Fibroblast of lung (primary cell): Measurements from ENCODE around the gene CD200R1L. TPM values are rescaled to one million over a fixed set of nuclear protein-coding genes. Genes with fewer than 3 reads are reported as not detected.

Experiments used
- DNase-seq, 2 donors: peaks; one replicate each; pipeline versions ENCODE4 v3.0.0 to v3.0.0-alpha.2; 2010; ENCODE audit warnings: low read depth in 2 of 2
- H2AFZ ChIP-seq: 2 replicates; pipeline ENCODE4 v1.5.1; 2012; ENCODE audit warnings: low read length, control low read depth, inconsistent platforms
- H3K27ac ChIP-seq: 2 replicates; pipeline ENCODE4 v1.5.1; 2011; ENCODE audit warnings: low read length, control low read depth; ENCODE audit not compliant: insufficient read depth
- H3K27me3 ChIP-seq: 2 replicates; pipeline ENCODE4 v1.5.1; 2011; ENCODE audit warnings: mild to moderate bottlenecking, low read length; ENCODE audit not compliant: control insufficient read depth, insufficient read depth
- H3K36me3 ChIP-seq: 2 replicates; pipeline ENCODE4 v1.5.1; 2011; ENCODE audit warnings: low read length; ENCODE audit not compliant: control insufficient read depth, insufficient read depth
- H3K4me1 ChIP-seq: 2 replicates; pipeline ENCODE4 v1.5.1; 2011; ENCODE audit warnings: low read length; ENCODE audit not compliant: control insufficient read depth, insufficient read depth; ENCODE audit errors: extremely low read depth
- H3K4me2 ChIP-seq: 2 replicates; pipeline ENCODE4 v1.5.1; 2011; ENCODE audit warnings: low read length, control low read depth; ENCODE audit not compliant: insufficient read depth; ENCODE audit errors: extremely low read depth
- H3K4me3 ChIP-seq, 4 experiments: fragments of 200-600 bp in 1 of 4; sonication (generic) in 1 of 4; replicated peaks in 1 of 4; 2 replicates each; pipeline ENCODE4 v1.5.1; 2011 to 2016; ENCODE audit warnings: low read length in 4 of 4, low read depth in 3 of 4, mild to moderate bottlenecking in 3 of 4, control low read depth in 2 of 4, inconsistent platforms in 1 of 4, mixed read lengths in 1 of 4; ENCODE audit not compliant: insufficient read depth in 1 of 4; ENCODE audit errors: control extremely low read depth in 1 of 4
- H3K79me2 ChIP-seq: 2 replicates; pipeline ENCODE4 v1.5.1; 2012; ENCODE audit warnings: mild to moderate bottlenecking, low read length, inconsistent platforms; ENCODE audit not compliant: control insufficient read depth, insufficient read depth
- H3K9ac ChIP-seq: 2 replicates; pipeline ENCODE4 v1.5.1; 2011; ENCODE audit warnings: mild to moderate bottlenecking, low read length, control low read depth; ENCODE audit not compliant: insufficient read depth
- H3K9me3 ChIP-seq: 2 replicates; pipeline ENCODE4 v1.5.1; 2012; ENCODE audit warnings: low read depth, low read length; ENCODE audit not compliant: control insufficient read depth, insufficient read depth
- H4K20me1 ChIP-seq: 2 replicates; pipeline ENCODE4 v1.5.1; 2011; ENCODE audit warnings: low read length; ENCODE audit not compliant: control insufficient read depth, insufficient read depth; ENCODE audit errors: extremely low read depth
- EZH2 ChIP-seq: IDR thresholded peaks from 2 replicates; pipeline ENCODE4 v1.5.1; 2012; ENCODE audit warnings: low read length, control low read depth, mild to moderate bottlenecking; ENCODE audit errors: missing control alignments
- polyA plus RNA-seq, 2 donors: library from polyadenylated mRNA; depleted of rRNA in 1 of 2; stranded (reverse) in 1 of 2; unstranded in 1 of 2; fragments of >200 nt; gene quantifications; 2 replicates each; pipeline ENCODE4 v1.2.1, GENCODE V29; 2011 to 2012; ENCODE audit warnings: missing spikeins in 1 of 2
- total RNA-seq: library from RNA; depleted of rRNA; stranded (reverse); fragments of >200 nt; gene quantifications from 2 replicates; pipeline ENCODE4 v1.2.1, GENCODE V29; 2014
- TF ChIP-seq, protein P1 (sequence below), 2 donors: IDR thresholded peaks in 1 of 2; conservative IDR thresholded peaks in 1 of 2; 1 replicate in 1 of 2; 2 replicates in 1 of 2; pipeline ENCODE4 v1.5.1; 2011 to 2012; ENCODE audit warnings: low read length in 2 of 2, control low read depth in 1 of 2, inconsistent platforms in 1 of 2, low read depth in 1 of 2, mild to moderate bottlenecking in 1 of 2

CD200R1L gene
- total and polyA plus RNA-seq, 2 donors (not counting 1 experiment from before 2014, with no cell fraction given): not detected

DNA sequence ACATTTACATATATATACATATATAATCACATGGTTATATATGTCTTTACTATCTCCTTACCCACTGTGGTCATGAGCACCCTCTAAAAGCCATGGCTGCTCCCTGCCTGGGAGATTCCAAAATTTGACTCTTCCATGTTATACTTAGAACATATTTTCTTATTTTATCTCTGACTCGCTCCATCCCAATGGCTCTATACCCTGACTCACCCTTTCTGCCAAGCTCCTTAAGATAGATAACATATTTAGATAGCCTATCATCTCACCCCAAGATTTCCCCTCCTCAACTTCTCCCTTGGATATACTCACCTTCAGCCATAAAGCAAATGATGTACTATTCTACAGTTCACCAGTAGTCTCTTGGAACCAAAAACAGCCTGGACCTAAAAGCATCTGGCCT lies 65.1 kb downstream of the CD200R1L start:
- Histone ChIP-seq H3K9me3 (no peaks in the 10 kb centered on the region), H3K27ac (no peak overlapping the region), H3K4me1 (peaks cover 31% of the 10 kb centered on the region), H4K20me1 (no peaks in the 10 kb centered on the region), H3K4me3 (no peak overlapping the region), H2AFZ (no peak overlapping the region), H3K9ac (no peak overlapping the region), H3K36me3 (no peaks in the 10 kb centered on the region), H3K27me3 (no peaks in the 10 kb centered on the region), H3K79me2 (no peaks in the 10 kb centered on the region), H3K4me2 (no peak overlapping the region)
- DNase-seq: peak in 1 of 2 donors; percentile 49
- TF ChIP-seq EZH2: no peak
- TF ChIP-seq, protein P1, sequence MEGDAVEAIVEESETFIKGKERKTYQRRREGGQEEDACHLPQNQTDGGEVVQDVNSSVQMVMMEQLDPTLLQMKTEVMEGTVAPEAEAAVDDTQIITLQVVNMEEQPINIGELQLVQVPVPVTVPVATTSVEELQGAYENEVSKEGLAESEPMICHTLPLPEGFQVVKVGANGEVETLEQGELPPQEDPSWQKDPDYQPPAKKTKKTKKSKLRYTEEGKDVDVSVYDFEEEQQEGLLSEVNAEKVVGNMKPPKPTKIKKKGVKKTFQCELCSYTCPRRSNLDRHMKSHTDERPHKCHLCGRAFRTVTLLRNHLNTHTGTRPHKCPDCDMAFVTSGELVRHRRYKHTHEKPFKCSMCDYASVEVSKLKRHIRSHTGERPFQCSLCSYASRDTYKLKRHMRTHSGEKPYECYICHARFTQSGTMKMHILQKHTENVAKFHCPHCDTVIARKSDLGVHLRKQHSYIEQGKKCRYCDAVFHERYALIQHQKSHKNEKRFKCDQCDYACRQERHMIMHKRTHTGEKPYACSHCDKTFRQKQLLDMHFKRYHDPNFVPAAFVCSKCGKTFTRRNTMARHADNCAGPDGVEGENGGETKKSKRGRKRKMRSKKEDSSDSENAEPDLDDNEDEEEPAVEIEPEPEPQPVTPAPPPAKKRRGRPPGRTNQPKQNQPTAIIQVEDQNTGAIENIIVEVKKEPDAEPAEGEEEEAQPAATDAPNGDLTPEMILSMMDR (conservative IDR thresholded peaks at IDR 0.05 in 1 of 2, IDR thresholded peaks at IDR 0.05 in 1 of 2; ENCODE audit: low read depth in 1 of 2, low read length in 2 of 2): no peak

GRCh38 chr3:112779558-112780480 lies 66.8 kb downstream of the CD200R1L start:
- no peak overlapping the region for H3K4me2 ChIP-seq
- H3K36me3 ChIP-seq: no peaks in the 10 kb centered on the region
- H2AFZ ChIP-seq: no peak overlapping the region
- no peak overlapping the region for H3K9ac ChIP-seq
- no peaks in the 10 kb centered on the region for H3K79me2 ChIP-seq
- TF ChIP-seq, protein P1 (conservative IDR thresholded peaks at IDR 0.05 in 1 of 2, IDR thresholded peaks at IDR 0.05 in 1 of 2; ENCODE audit: low read depth in 1 of 2, low read length in 2 of 2): no peak
- no peak for TF ChIP-seq EZH2
- no peaks in the 10 kb centered on the region for H3K9me3 ChIP-seq
- no peak overlapping the region for H3K4me3 ChIP-seq
- H3K27ac ChIP-seq: no peak overlapping the region
- DNase-seq: no peak
- H4K20me1 ChIP-seq: no peaks in the 10 kb centered on the region
- H3K27me3 ChIP-seq: no peaks in the 10 kb centered on the region
- peaks cover 42% of the 10 kb centered on the region for H3K4me1 ChIP-seq

DNA sequence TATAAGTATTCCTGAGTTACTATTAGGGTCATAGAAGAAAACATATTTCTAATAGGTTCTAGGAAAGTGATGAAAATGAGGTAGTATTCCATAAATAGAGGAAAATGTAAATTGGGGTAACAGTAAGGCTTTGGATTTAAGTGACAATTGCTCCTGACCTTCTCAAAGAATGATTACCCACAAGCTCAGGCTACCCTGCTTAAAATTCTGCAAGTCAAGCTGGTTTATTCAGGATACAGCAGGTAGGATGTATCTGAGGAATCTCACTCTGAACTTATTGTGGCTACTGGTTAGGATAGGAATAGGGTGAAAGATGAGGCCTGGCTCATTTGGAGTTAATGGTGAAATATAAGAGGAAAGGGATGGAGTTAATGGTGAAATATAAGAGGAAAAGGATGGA lies 67.7 kb downstream of the CD200R1L start:
- Histone ChIP-seq H3K36me3 (no peaks in the 10 kb centered on the region), H3K4me2 (peak overlapping the region; percentile 25), H3K79me2 (no peaks in the 10 kb centered on the region), H2AFZ (no peak overlapping the region), H3K4me3 (no peak overlapping the region), H3K9me3 (no peaks in the 10 kb centered on the region), H4K20me1 (no peaks in the 10 kb centered on the region), H3K4me1 (peaks cover 47% of the 10 kb centered on the region), H3K9ac (no peak overlapping the region), H3K27me3 (no peaks in the 10 kb centered on the region), H3K27ac (peak overlapping the region; percentile 35)
- TF ChIP-seq EZH2: no peak
- TF ChIP-seq, protein P1 (conservative IDR thresholded peaks at IDR 0.05 in 1 of 2, IDR thresholded peaks at IDR 0.05 in 1 of 2; ENCODE audit: low read depth in 1 of 2, low read length in 2 of 2): no peak
- DNase-seq: no peak
